ENCODE data around the gene MLH3.

DNA sequence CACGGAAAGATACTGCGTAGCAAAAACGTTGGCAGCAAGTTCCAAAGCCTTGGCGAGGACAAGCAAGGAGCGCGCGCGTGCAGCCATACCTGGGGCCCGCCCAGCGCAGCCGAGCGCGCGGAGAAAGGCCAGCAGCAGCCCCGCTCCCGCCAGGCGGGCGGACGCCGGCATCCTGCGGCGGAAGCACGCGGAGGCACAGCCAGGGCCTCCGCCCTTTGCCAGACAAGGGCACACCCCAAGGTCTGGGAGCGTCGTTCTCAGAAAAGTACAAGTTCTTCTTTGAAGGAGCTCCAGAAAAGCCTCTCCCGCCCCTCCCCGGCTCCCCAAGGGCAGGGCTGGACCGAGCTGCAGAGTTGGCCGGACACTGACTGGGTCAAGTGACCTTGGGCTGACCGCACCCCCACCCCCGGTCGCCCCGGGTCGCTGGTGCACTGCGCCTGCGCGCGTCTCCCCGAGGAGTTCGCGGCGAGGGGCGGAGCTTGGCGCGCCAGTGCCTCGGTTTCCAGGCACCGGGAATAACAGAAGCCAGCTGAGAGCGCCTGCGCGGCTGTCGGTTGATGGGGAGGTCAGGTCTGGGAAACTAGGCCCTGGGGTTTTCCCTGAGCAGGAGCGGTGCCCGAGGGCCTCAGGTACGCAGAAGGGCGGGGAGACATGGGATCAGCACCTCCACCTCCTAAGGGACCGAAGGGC, 18.0 kb upstream of the MLH3 start, which contains the start of gene ZC2HC1C:
- TF ChIP-seq, protein P1, sequence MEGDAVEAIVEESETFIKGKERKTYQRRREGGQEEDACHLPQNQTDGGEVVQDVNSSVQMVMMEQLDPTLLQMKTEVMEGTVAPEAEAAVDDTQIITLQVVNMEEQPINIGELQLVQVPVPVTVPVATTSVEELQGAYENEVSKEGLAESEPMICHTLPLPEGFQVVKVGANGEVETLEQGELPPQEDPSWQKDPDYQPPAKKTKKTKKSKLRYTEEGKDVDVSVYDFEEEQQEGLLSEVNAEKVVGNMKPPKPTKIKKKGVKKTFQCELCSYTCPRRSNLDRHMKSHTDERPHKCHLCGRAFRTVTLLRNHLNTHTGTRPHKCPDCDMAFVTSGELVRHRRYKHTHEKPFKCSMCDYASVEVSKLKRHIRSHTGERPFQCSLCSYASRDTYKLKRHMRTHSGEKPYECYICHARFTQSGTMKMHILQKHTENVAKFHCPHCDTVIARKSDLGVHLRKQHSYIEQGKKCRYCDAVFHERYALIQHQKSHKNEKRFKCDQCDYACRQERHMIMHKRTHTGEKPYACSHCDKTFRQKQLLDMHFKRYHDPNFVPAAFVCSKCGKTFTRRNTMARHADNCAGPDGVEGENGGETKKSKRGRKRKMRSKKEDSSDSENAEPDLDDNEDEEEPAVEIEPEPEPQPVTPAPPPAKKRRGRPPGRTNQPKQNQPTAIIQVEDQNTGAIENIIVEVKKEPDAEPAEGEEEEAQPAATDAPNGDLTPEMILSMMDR (IDR thresholded peaks at IDR 0.05; ENCODE audit: borderline replicate concordance, extremely low read depth, low read length, poor library complexity, severe bottlenecking) = no peak
- TF ChIP-seq EZH2 (IDR thresholded peaks at IDR 0.05; ENCODE audit: borderline replicate concordance, low read depth, low read length, severe bottlenecking) = no peak
